NCI-H748 (cell line): Measurements from ENCODE around the gene AKAP7.
A peak's percentile ranks its signal among the peaks of the same experiment; 100 is the strongest.

Experiments used
- DNase-seq: peaks from one replicate; lab custom pipeline; 2025; ENCODE audit not compliant: unreplicated experiment; lab: John Stamatoyannopoulos, UW

The AKAP7 gene

DNA sequence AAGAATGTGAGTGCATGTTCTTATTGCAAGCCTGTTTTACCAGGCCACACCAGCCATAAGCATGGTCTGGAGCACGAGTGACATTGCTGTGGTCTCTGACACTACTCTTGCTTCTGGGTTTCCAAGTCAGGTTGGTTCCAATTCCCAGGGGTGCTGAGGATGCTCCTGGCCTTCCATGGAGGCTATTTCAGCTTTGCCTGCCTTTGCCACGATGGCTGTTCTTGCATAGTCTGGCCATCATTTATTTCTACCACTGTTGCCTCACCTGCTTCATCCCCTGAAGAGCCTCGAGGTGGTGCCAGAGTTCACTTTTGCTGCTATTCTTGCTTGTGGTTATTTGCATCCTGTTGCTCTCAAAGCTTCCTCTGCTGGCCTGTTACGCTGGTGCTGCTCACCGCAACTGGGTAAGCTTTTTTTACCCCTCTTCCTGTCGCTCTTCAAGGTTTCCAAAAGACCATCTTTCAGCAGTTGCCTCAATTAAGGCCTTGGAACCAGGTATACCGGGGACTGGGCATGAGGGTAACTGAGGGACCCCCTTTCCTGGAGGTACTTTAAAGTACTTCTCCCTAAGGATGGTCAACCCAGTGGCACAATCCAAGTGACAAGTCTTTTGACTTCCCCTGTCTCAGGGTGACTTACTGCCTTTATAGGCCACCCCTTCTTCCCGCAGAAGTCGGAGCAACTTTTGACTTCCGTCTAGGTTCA, 64.5 kb downstream of the AKAP7 start:
- DNase-seq: peak; percentile 38

- no peak for DNase-seq
These were observed 70.4 kb downstream of the AKAP7 start for GRCh38 chr6:131205481-131206244.

DNA sequence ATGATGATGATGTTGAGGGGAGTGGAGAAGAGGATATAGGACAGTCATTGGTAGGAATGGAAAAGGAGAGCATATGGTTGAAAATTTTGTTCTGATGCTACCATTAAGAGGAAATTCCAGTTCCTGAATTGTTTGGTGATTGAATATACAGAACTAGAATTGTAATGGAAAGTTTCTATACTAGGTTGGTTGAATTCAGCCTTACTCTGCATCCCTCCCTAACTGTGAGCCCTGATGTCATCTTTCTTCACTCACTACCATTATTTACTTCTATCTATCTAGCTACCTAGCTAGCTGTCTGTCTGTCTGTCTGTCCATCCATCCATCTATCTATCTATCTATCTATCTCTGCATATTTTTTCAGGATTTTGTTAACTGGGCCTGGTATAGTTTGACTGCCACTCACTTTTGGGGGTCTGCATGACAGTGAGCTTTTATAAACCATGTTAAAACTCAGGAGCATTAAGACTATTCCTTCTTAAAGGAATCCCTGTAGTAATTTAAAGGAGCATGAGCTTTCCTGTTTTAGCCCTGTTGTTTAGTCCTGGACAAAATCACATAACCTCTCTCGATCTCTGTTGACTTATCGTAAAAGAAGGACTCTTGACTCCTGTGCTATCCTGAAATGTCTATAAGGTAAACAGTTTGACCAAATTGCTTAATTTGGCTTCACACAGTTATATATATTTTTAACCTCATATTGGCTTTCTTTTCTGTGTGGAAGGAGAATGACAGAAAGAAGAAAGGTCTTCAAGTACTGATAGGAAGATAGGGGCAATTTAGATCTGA, 71.4 kb downstream of the AKAP7 start:
- no peak for DNase-seq

GRCh38 chr6:131208787-131209186, 73.5 kb downstream of the AKAP7 start:
- DNase-seq: no peak

DNA sequence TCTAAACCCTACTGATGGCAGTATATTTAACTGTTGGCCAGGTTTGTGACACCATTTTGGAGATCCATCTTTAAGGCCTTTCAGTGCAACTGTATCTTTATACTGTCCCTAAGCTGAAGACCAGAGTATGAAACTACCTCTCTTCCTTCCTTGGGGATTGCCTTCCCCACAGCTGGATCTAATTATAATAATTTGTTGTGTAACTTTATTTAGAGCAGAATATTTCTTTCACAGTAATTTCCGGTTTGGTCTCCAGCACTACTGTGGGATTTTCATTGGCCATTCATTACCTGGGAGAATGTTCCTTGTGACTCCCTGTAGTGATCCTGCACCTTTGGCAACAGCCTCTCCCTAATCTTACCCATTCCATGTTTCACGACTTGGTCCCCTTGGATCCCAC, 75.2 kb downstream of the AKAP7 start:
- DNase-seq: no peak

GRCh38 chr6:131212024-131212423, 76.8 kb downstream of the AKAP7 start:
- no peak for DNase-seq

DNA sequence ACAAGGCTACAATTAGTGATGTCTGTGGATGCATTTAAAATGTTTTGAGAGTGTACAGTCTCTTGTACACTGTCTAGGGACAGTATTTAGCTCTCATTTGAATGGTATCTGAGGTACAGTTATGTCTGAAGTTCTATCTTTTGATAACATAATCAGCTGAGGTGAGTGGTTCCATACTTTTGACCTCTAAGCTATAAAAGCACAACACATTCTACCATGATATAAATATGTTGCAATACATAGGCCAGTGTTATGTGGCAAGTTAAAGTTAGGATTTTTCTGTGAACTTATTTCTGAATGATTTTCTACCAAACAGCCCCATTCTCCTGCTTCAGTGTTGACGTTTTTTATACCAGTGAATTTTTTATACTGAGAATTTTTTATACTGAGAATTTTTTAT, 77.6 kb downstream of the AKAP7 start:
- no peak for DNase-seq

DNA sequence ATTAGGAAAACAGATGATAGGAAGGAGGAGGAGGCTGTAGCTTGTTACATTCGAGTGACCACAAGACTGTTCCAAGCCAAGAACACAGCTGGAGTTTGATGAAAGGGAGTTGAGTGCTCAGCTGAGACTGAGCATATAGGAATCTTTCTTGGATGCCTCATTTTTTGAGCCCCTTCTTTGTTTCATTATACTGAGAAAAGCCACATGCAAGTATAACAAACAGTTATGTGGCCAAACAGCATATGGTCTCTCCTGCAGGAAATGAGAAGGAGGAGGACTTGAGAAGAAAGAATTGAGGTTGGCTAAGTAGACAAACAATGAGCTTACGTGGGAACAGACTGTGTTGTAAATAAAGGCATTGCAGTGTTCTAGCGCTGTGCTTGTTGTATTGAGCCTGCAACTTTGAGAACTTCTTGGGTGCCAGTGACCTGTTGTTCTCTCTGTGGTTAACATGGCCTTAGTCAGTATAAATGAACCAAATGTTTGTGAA, 78.3 kb downstream of the AKAP7 start:
- DNase-seq: no peak

GRCh38 chr6:131215219-131215618, 80.0 kb downstream of the AKAP7 start:
- no peak for DNase-seq

GRCh38 chr6:131216246-131216645, 81.0 kb downstream of the AKAP7 start:
- DNase-seq: no peak

GRCh38 chr6:131222773-131223172, 87.5 kb downstream of the AKAP7 start:
- DNase-seq: no peak

- DNase-seq: no peak
These were observed 88.1 kb downstream of the AKAP7 start for GRCh38 chr6:131223416-131223815.

DNA sequence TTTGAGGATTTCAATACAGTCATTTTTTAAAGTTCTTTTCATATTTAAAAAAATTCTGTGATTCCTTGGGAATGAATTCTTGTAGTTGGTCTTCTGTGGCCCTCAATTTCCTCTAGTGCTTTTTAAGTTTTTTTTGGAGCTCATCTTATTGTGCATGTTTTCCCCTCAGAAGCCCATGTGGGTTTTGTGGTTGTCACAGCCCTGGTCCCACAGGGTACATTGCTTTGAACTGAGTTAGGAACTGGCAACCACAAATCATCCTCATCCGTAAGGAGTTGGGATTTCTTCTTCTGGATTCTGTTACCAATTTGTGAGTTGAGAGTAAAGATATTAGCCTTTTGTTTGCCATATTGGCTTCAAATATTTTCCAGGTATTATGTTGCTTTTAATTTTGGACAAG, 89.9 kb downstream of the AKAP7 start:
- no peak for DNase-seq

DNA sequence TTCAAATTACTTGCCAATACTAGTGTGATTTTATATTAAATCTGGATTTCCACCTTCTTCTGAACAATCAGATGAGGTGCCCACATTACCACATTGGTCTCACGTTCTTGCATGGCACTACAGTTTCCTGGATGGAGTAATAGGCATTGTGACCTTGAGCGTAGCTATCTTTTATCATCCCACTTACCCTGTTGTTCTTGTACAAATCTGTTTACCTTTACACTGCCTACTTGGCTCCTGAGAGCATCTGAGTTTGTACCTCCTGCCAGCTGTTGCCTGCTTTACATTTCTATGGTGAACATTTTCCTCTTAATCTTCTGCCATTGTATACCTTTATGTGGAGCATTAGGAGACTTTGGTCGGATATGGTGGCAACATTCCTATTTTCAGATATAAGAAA, 90.7 kb downstream of the AKAP7 start:
- no peak for DNase-seq

DNA sequence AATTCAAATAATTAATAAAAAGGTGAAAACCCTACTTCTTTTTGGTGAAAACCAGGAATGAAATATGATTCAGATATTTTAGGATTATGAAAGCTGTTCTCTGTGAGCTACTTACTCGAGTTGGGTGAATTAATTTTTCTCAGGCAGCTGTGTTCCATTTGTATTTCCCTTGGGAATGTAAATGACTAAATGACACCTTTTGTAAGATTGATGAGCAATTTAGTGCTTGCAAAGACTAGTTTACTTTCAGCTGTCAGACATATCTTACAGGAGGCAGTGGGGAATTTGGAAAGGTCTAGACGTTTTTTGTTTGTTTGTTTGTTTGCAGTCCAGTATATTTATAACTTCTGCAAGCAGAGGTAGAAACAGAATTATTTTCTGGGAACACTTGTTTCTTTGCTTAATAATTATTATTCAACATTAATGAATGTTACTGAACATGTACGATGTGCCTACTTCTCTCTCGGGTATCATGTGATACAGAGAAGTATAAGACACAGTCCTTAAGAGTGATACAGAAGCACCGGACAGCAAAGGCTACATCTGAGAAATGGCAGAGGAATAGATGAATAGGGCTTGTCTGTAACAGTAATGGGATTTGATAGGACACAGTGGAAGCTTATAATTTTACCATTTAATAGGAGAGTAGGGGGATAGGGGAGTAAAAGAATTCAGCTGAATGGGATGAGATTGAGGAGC, 91.3 kb downstream of the AKAP7 start:
- no peak for DNase-seq

DNA sequence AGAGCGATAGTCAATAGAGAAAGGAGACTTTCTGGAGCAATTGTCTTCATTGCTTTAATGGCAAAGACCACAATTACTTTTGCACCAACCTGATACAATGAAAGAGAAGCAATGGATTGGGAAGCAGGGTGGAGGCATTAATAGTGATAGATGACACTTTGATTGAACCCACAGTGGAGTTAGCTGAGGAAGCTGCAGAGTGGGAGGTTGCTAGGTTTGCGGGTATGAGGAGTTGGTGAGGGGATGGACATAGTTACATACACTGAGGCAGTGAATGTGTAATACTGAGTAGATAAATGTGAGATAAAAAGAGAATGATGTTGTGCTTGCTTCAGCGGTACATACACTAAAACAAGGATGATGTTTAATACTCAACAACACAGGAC, 91.9 kb downstream of the AKAP7 start:
- DNase-seq: no peak

GRCh38 chr6:131231103-131231502, 95.8 kb downstream of the AKAP7 start:
- DNase-seq: no peak

GRCh38 chr6:131231891-131232290, 96.6 kb downstream of the AKAP7 start:
- no peak for DNase-seq

- no peak for DNase-seq
These were observed 109.7 kb downstream of the AKAP7 start for GRCh38 chr6:131244942-131245341.

DNA sequence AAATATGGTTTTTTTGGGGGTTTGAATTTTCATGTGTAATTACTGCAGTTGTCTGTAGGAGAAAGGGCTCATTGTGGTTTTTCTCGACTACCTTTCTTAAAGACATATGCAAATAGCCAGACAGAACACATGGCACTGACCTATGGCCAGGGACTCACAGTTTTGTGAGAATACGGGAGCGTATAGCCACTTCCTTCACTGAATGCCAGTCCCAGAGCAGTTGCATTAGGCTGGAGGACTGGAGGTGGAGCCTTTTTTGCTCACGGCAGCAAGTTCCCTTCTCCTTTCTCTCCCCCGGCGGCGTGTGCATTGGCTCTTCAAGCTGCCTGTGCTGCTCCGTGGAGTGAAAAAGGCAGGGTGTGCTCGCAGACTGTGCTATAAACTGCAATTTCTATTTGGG, 114.9 kb downstream of the AKAP7 start:
- DNase-seq: peak; percentile 7

DNA sequence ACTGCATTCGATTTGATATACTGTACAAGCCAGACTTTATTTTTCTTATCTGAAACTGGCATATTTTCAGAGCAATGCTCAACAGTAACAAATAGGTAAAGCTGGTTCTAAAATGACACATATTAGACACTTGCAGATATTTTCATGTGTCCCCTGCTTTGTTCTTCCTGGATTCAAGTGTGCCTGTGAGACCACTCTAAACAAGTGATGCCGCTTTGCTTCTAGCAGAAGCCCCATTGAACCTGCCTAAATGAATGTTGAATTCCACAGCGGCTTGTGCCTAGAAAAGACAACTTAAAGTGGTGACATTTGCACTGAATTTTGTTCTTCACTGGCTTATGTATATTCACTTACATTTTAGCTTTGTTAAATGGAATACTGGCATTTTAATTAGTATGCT, 115.7 kb downstream of the AKAP7 start:
- DNase-seq: no peak
